Hepatocyte (in vitro differentiated cells): ENCODE data around the gene UNC119.

Experiments used
- EZH2 ChIP-seq: fragments of 200-600 bp; sonication (generic); IDR thresholded peaks from 2 replicates; pipeline ENCODE4 v1.6.1; 2016; ENCODE audit warnings: antibody characterized with exemption, mild to moderate bottlenecking, borderline replicate concordance
- EZH2phosphoT487 ChIP-seq: fragments of 200-600 bp; sonication (generic); IDR thresholded peaks from one replicate; pipeline ENCODE4 v1.6.1; 2018; ENCODE audit warnings: antibody characterized with exemption, mild to moderate bottlenecking, low read depth, moderate library complexity; ENCODE audit not compliant: unreplicated experiment, severe bottlenecking
- TF ChIP-seq, protein P1 (sequence below): fragments of 200-600 bp; sonication (generic); IDR thresholded peaks from 2 replicates; pipeline ENCODE4 v1.5.1; 2016; ENCODE audit warnings: antibody characterized with exemption, mild to moderate bottlenecking; ENCODE audit not compliant: poor library complexity

DNA sequence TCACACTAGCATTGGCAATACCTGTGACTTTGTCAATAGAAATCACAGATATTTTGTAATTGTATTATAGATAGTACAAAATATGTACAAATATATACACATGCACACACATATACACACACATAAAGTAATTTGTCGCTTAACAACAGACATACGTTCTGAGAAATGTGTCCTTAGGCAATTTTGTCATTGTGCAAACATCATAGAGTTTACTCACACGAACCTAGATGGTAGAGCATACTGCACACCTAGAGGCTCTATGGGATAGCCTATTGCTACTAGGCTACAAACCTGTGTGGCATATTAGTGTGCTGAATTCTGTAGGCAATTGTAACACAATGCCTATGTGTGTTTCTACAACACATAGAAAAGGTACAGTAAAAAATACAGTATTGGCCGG is 11.0 kb downstream of the UNC119 start:
- TF ChIP-seq, protein P1, sequence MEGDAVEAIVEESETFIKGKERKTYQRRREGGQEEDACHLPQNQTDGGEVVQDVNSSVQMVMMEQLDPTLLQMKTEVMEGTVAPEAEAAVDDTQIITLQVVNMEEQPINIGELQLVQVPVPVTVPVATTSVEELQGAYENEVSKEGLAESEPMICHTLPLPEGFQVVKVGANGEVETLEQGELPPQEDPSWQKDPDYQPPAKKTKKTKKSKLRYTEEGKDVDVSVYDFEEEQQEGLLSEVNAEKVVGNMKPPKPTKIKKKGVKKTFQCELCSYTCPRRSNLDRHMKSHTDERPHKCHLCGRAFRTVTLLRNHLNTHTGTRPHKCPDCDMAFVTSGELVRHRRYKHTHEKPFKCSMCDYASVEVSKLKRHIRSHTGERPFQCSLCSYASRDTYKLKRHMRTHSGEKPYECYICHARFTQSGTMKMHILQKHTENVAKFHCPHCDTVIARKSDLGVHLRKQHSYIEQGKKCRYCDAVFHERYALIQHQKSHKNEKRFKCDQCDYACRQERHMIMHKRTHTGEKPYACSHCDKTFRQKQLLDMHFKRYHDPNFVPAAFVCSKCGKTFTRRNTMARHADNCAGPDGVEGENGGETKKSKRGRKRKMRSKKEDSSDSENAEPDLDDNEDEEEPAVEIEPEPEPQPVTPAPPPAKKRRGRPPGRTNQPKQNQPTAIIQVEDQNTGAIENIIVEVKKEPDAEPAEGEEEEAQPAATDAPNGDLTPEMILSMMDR, result no peak
- TF ChIP-seq EZH2phosphoT487 (no peak), EZH2 (no peak)
